ENCODE measurements around the gene ATG10.
"Not testable (repeated sequence)": the region's sequence is repeated elsewhere in the genome, so short reads cannot be mapped to it uniquely, and the experiment has no call there.

The ATG10 gene

GRCh38 chr5:82045554-82046275 is 73.9 kb downstream of the ATG10 start:
- no peak for TF ChIP-seq CTCF (IDR thresholded peaks at IDR 0.05; ENCODE audit: low read depth, low read length)
- H3K4me3 ChIP-seq (ENCODE audit: low read depth, low read length): no peak overlapping the region

GRCh38 chr5:82046276-82046647 is 74.4 kb downstream of the ATG10 start:
- TF ChIP-seq CTCF (IDR thresholded peaks at IDR 0.05; ENCODE audit: low read depth, low read length): no peak
- no peak overlapping the region for H3K4me3 ChIP-seq (ENCODE audit: low read depth, low read length)

- no peak for TF ChIP-seq CTCF (IDR thresholded peaks at IDR 0.05; ENCODE audit: low read depth, low read length)
- H3K4me3 ChIP-seq (ENCODE audit: low read depth, low read length): no peak overlapping the region
Measured at GRCh38 chr5:82050955-82051354, 79.1 kb downstream of the ATG10 start.

GRCh38 chr5:82054004-82054710 is 82.3 kb downstream of the ATG10 start:
- TF ChIP-seq CTCF (IDR thresholded peaks at IDR 0.05; ENCODE audit: low read depth, low read length): no peak
- H3K4me3 ChIP-seq (ENCODE audit: low read depth, low read length): no peak overlapping the region

- no peak overlapping the region for H3K4me3 ChIP-seq (ENCODE audit: low read depth, low read length)
- no peak for TF ChIP-seq CTCF (IDR thresholded peaks at IDR 0.05; ENCODE audit: low read depth, low read length)
Measured at GRCh38 chr5:82057051-82057450, 85.2 kb downstream of the ATG10 start.

- H3K4me3 ChIP-seq (ENCODE audit: low read depth, low read length): no peak overlapping the region
- no peak for TF ChIP-seq CTCF (IDR thresholded peaks at IDR 0.05; ENCODE audit: low read depth, low read length)
Measured at GRCh38 chr5:82058710-82059109, 86.9 kb downstream of the ATG10 start.

GRCh38 chr5:82066791-82067190 is 95.0 kb downstream of the ATG10 start:
- no peak overlapping the region for H3K4me3 ChIP-seq (ENCODE audit: low read depth, low read length)
- TF ChIP-seq CTCF (IDR thresholded peaks at IDR 0.05; ENCODE audit: low read depth, low read length): no peak

GRCh38 chr5:82068042-82068441 is 96.2 kb downstream of the ATG10 start:
- H3K4me3 ChIP-seq (ENCODE audit: low read depth, low read length): not testable (repeated sequence)
